Smooth muscle cell of the brain vasculature (primary cell): Measurements from ENCODE around the gene UBE2V1.
"Not testable (repeated sequence)": the region's sequence is repeated elsewhere in the genome, so short reads cannot be mapped to it uniquely, and the experiment has no call there.

Source experiments
- DNase-seq: peaks from one replicate; pipeline ENCODE4 v3.0.0-alpha.2; 2012; ENCODE audit warnings: low read depth, low spot score

The UBE2V1 gene

DNA sequence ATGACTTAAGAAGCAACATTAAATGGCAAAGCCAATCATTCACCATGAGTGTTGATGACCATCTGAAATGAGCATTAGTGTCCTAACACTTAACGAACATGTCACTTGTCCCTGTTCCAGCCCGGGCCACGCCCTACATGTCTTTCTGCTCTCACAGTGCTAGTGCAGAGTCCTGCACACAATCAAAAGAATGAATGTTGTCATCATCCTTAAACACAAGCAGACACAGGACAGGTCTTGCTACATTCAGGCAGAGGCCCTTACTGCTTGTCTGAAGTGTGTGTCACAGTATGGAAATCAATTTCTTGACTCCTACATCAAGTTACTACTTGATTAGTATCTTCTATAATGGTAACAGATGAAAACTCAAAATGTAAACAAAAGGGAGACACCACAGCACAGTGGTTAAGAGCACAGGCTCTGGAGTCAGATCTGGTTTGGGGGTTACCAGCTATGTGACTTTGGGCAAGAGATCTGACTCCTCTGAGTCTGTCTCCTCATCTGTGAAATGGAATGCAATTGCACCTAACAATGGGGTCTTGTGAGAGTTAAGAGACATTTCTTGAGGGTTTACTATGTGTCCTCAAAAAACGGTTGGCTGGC is 17.4 kb downstream of the UBE2V1 start:
- DNase-seq = no peak

DNA sequence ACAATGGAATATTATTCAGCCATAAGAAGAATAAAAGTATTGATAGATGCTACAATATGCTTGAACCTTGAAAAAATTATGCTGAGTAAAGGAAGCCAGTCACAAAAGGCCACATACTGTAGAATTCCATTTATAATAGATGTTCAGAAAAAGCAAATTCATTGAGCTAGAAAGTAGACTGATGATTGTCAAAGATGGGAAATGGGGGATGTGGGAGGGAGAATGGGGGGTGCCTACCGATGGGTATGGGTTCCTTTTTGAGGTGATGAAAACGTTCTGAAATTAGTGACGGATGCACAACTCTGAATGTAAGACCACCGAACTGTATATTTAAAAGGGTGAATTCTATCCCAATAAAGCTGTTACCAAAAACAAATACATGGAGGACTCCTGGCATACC is 18.4 kb downstream of the UBE2V1 start:
- DNase-seq = no peak

DNA sequence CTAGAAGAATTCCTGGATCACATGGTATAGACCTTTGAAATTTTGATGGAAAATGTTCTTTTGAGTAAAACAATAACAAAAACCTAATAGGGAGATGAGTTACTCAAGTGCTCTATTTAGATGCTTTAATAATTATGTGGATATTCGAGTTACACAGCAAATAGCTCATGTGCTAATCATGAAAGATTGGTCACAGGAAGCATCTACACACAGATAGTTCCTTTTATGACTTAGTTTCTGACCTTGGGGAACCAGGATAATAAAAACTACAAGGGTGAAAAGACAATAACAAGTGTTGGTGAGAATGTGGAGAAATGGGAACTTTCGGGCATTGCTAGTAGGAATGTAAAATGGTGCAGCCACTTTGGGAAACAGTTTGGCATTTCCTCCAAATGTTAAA is 19.7 kb downstream of the UBE2V1 start:
- no peak for DNase-seq

GRCh38 chr20:50092436-50092835 is 20.5 kb downstream of the UBE2V1 start:
- no peak for DNase-seq

GRCh38 chr20:50089787-50090177 is 23.2 kb downstream of the UBE2V1 start:
- no peak for DNase-seq

DNA sequence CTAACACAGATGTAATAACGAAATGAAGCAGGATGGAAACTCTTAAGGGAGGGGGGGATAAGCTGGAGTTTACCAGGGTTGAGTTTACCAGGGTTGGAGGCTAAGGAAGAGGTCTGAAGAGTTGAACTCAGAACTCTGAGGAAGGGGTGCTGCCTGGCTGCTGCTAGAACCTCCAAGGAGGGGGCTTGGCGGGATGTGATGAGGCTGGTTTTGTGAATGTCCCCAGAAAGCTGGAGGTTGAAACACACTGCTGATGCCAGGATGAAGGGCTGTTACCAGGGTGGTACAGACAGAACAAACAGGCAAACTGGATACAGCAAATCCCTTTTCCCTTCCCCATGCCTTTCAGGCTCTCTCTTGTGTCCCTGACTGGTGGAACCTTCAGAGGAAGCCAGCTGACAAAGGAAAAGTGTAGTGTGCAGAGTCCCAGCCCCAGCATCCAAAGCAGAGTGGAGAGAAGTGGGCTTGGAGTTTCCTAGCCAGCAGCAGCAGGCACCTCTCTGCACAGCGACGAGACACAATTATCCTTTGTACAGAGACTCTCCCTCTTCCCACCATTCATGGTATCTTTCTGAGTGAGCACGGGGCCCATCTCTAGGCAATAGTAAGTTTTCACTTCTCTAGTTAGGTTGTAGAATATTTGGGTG is 23.7 kb downstream of the UBE2V1 start:
- DNase-seq = no peak

DNA sequence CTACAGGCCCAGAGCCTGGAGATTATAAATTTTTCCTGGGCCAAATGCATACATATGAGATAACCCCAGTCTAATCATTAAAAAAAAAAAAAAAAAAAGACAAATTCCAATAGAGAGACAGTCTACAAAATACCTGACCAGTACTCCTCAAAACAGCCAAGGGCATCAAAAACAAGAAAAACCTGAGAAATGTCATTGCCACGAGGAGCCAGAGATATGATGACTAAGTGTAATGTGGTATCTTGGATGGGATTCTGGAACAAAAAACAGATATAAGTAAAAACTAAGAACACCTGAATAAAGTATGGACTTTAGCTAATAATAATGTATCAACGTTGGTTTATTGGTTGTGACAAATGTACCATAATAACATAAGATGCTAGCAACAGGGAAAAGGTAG is 24.9 kb downstream of the UBE2V1 start:
- no peak for DNase-seq

DNA sequence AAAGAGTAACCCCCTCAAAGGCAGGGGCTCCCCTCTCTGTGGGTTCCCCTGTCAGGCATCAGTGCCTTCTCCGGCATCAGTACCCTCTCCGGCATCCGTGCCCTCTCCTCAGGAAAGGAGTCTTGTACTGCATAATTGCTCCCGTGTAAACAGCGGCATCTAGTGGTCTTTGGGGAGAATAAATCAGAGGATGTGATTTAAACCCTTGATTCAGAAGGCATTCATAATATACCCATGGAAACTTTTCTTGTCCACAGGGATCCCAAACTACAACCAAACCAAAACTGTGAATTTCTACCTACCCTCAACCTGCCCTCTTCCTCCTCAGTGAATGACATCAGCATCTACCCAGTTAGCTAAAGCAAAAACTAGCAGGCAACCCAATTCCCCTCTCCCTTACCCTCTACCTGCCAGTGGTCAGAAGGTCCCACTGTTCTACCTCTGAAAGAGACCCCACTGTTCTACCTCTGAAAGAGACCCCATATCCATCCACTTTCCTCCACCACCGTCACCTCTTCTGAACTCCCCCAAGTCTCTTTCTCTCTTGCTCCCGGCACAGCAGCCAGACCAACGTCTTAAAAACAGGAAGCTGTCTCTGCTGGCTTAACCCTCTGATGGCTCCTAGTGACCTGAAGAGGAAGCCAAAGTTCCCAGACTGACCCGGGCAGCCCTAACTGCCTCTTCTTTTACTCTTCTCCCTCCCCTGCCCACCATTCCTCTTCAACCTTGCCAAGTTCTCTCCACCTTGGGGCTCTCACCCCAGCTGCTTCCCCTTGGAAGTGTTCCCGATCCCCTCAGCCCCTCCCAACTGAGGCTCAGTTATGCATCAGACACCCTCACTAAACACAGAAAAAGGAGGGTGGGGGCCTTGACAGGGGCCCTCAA is 27.2 kb downstream of the UBE2V1 start:
- peak; percentile 20 for DNase-seq

- no peak for DNase-seq
Observed at GRCh38 chr20:50085146-50085480, 27.8 kb downstream of the UBE2V1 start.

DNA sequence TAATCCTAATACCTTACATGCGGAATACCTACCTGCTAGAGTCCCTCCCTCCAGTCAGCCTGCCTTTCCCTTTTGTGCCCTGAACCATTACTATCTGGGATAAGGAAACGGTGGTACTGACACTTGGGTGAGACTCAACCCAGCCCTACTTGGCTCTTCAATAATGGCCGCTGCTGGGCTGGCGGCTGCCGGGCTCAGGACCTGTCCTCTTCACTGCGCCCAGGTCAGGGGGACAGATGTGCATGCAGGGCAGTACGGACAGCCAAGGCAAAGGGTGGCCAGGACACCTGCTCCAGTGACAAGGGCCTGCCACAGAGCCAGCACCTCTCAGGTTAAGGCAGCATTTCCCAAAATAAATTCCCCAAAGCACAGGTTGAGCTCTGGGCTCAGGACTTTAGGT is 29.9 kb downstream of the UBE2V1 start:
- DNase-seq = no peak

DNA sequence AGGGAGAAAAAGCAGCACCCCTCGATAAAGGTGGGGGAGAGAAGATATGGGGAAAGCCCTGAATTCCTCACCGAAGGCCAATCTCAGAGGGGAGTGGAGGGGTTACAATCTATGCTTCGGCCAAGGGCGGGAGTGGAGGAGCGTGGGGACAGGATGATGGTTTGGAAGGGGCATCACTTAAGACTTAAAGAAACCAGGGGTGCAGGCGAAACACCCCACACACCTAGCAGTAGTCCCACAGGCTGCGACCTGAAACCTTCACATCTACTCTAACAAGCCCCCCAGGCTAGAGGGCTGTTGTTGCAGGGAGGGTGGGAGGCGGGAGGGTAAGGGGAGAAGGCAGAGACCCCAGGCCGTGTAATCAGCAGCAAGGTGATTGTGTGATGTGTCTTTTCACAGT is 30.9 kb downstream of the UBE2V1 start:
- DNase-seq = not testable (repeated sequence)

GRCh38 chr20:50077818-50078601 is 34.9 kb downstream of the UBE2V1 start:
- no peak for DNase-seq

GRCh38 chr20:50073500-50073899 is 39.5 kb downstream of the UBE2V1 start:
- DNase-seq = no peak

DNA sequence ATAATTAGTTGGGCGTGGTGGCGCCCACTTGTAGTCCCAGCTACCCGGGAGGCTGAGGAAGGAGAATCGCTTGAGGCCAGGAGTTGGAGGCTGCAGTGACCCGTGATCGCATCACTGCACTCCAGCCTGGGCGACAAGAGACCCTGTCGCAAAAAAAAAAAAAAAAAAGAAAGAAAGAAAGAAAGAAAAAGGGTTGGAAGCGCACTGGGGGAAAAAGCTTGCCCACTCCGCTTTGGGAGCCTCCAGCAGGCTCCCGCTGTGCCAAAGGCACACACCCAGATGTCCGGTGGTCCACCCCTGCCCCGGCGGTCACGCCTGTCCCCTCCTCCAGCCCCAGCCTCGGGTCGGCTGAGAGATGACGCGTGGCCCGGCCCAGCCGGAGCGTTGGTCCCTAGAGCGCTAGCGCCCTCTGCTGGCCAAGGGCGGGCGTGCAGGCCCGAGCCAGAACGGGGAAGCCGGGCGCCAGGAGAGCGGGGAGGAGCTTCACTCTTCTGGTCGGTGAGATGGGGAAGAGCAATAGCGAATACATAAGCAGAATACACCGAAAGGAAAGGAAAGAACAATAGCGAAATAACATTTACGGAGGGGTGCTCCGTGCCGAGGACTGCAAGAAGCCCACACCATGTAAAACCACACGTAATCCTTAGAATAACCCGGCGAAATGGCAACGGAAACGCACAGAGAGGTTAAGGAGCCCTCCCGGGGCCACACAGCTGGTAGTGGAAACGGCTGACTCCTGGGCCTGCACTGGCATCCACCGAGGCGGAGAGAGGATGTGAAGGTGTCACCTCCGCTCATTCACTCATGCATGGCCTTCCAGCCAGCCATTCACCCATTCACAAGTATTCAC is 41.7 kb downstream of the UBE2V1 start:
- peak; percentile 57 for DNase-seq

GRCh38 chr20:50070361-50070760 is 42.6 kb downstream of the UBE2V1 start:
- DNase-seq = no peak

GRCh38 chr20:50068041-50068651 is 44.8 kb downstream of the UBE2V1 start:
- no peak for DNase-seq

DNA sequence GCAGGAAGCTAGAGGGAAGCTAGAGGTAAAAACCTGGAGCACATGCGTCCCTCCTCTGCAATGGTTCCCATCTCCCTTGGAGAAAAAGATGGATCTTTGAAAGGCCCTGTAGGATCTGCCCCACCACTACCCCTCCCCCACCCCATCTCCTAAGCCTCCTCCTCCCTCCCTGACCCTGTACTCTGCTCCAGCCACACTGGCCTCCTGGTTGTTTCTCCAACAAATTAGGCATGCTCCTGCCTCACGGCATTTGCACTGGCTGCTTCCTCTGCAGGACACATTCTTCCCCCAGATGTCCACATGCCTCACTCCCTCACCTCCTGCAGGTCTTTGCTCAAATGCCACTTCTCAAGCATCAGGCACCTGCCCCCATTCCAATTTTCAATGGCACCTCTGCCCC is 45.5 kb downstream of the UBE2V1 start:
- no peak for DNase-seq

- DNase-seq = no peak
Observed at GRCh38 chr20:50067018-50067417, 45.9 kb downstream of the UBE2V1 start.

DNA sequence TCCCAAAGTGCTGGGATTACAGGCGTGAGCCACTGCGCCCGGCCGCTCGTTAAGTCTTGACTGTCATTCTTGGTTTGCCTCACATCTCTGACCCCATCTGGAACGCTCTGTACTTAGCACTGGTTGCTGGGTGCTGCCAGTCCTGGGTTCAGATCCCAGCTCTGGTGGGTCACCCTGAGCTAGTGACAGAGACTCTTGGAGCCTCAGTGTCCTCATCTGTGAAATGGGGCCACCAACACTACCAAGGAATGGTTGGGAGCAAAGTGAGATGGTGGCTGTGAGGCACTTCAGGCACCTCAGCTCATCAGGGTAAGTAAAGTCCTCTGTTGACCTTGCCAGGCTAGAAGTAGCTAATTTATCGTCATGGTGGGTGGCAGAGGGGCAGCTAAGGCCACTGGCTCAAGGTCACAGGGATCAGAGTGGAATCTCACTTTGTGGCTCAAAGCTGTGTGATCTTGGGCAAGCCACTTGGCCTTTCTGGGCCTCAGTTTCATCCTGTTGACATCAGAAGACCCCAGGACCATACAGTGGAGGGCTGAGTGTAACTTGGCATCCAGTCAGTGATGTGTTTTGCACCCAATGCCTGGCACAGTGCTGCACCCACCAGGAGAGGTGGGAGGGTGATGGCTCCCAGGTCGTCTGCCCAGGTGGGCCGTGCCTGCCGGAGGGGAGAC is 46.7 kb downstream of the UBE2V1 start:
- no peak for DNase-seq

- DNase-seq = no peak
Observed at GRCh38 chr20:50065325-50065615, 47.7 kb downstream of the UBE2V1 start.
